Stimulated activated CD4-positive, alpha-beta T cell treated with anti-CD3 and anti-CD28 coated beads, Interleukin-1b, Interleukin-23, amount 100 ng/mL, for 4 hours (primary cell): ENCODE measurements around the gene SPIC.
"Not testable (repeated sequence)": the region's sequence is repeated elsewhere in the genome, so short reads cannot be mapped to it uniquely, and the experiment has no call there.

Experiments used
- DNase-seq, 2 donors: peaks; one replicate each; pipeline ENCODE4 v3.0.0-alpha.2; 2020; ENCODE audit warnings: low read depth in 2 of 2

SPIC gene

DNA sequence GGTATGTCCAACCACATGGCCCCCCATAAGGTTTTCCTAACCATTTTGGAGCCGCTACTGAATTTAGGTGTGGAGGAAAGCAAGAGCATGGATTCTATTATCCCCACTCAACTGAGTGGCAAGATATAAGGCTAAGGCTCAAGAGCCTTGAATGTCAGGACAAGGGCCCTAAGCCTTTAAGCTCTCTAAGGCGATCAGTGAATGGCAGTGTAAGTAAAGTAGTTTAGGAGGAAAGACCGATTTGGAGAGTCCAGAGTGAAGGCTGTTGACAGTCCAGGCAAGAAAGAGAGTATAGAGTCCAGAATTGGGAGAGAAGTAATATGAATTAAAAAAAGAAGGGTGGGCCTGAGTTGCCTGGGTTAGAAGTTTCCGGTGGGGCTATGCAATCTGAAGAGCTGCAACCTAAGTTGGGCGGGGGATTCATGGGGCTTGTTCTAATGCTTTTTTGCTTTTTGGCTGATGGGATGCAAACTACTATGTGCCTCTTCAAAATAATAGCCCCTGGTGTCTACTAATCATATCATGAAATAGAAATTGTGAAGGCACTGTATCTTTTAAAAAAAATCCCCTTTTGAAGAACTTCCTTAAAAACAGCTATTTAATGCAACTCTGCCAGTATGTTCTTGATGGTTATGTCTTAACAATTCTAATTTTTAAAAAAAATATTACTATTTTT, at the start of gene SPIC:
Gene SPIC, plus strand, starts transcription at position 626 of the 676 bp plus-strand sequence. CDS start 1,569 bp downstream, outside the sequence.
- no peak for DNase-seq

DNA sequence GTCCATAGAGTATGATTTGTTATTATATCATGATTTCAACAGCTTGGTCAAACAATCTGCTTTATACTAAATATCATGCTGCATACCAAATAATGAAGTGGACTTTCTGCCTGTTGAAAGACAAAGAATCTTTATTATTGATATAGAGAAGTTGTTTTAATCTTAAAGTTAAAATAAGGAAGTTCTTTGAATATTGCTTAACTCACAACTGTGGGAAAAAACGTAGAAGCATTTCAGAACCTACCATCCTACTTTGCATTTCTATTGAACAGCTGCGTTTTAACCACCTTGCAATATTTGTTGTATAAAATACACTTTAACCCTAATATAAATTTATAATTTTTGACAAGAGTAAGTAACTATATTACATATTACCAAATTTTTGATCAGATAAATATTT, 44.7 kb upstream of the SPIC start:
- no peak for DNase-seq

DNA sequence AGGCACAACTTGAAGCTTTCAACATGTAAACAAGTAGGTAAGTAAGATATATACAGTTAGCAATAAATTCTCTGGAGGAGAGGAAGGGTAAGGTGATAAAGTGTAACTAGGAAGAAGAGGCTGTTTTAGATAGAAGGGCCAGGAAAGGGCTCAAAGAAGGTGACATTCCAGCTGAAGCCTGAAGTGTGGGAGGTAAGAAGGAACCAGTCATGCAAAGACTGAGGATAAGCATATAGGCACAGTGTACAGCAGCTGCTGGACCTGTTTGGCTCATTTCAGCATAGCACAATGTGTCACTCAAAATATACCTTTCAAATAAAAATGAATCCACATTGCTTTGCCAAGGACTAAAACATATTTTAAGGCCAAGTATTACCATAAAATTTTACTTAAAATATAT, 39.0 kb upstream of the SPIC start:
- DNase-seq = no peak

DNA sequence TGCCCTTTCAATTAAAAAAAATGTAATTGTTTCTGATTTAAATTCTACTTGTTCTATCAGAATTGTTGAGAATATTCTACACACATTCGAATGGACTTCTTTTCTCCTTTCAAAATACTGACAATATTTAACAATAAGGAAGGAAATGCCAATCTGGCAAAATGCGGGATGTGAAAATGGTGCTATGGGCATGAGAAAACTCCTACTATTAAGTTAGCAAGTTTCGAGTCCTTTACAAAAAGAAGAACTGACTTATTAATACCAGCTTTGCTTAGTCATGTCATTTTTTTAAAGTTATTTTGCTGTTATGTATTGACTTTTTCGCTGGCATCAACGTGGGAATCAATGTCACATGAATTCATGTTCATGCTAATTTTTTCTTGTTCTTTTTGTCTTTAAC, 35.9 kb upstream of the SPIC start:
- DNase-seq = no peak

DNA sequence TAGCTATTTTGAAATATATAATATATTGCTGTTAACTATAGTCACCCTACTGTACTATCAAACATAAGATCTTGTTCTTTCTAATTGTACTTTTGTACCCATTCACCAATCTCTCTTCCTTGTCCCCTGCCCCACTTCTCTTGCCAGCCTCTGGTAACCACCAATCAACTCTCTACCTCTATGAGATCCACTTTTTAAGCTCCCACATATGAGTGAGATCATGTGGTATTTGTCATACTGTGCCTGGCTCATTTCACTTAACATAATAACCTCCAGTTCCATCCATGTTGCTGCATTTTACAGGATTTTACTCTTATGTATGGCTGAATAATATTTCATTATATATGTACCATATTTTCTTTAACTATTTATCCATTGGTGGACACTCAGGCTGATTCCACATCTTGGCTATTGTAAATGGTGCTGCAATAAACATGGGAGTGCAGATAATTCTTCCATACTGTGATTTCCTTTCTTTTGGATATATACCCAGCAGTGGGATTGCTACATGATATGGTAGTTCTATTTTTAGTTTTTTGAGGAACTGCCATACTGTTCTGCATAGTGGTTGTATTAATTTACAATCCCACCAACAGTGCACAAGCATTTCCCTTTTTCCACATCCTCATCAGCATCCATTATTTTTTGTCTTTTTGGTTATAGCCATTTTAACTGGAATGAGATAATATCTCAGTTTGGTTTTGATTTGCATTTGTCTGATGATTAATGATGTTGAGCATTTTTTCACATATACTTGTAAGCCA, 33.5 kb upstream of the SPIC start:
- no peak for DNase-seq

DNA sequence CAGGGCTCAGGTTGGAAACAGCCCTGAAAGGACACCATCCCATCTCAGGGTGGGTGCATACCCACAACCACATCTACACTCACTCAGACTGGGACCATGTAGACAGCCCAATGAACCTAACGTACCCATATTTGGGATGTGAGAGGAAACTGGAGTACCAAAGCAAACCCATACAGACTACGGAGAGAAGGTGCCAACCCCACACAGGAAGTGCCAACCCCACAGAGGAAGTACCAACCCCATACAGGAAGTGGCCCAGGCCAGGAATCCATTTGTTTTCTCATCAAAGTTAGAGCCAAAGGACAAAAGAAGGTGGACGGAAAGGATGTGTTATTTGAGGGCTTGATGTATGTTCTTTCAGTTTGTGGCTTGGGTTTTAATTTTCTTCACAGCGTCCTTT, 19.5 kb upstream of the SPIC start:
- no peak for DNase-seq

DNA sequence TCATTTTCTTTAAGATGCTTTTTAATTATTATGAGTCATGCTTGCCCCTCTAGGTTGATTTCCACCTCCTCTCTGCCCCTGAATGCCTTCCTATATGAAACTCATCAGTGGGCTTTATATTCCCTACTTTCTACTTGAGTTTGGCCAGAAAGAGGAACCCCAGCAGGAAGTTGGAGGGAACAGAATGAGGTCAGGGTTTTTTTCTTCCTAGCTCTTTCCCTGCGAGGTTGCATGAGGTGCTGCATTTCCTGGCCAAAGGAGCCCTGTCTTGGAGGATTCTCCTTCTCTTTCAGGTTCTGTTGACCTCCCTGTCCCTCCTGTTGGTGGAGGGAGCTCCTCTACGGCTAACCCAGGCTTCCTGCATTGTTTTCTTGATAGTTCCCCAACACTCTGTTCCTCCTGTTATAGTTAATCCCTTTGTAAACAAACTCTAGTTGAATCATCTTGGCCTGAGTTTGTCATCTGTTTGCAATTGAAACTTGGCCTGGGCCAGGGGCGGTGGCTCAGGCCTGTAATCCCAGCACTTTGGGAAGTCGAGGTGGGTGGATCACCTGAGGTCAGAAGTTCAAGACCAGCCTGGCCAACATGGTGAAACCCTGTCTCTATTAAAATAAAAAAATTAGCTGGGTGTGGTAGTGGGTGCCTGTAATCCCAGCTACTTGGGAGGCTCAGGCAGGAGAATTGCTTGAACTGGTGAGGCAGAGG, 15.3 kb upstream of the SPIC start:
- no peak for DNase-seq

DNA sequence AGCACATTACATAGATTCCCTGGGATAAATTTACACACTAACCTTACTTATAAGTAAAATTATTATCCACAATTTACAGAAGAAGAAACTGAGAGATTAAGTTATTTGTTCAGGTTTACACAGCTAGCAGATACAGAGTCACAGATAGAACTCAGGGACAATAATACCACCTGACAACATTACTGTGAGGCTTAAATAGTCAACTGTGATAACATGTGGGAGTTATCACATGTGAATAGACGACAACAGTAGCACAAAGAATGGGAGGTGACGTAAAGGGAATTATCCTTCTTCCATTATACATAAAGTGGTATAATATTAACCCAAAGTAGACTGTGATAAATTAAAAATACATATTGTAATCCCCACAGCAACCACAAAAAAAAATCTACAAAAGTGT, 6.2 kb upstream of the SPIC start:
- no peak for DNase-seq

DNA sequence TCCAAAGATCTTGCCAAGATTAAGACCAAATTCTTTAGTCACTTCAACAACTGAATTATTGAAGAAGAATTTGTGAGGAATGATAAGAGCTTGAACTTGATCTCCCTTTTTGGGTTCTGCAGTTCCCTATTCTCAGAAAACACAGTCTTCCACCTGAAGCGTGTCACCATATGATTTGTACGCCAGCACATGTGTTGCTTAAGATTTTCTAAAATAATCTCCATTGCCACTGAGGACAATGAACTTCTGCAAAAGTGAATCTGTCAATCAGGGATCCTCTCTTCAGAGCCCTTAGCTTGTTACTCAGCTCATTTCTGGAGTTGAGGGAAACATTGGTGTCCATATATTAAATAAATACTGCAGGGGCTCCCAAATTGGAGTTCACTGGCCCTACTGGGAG, 4.2 kb upstream of the SPIC start:
- no peak for DNase-seq

DNA sequence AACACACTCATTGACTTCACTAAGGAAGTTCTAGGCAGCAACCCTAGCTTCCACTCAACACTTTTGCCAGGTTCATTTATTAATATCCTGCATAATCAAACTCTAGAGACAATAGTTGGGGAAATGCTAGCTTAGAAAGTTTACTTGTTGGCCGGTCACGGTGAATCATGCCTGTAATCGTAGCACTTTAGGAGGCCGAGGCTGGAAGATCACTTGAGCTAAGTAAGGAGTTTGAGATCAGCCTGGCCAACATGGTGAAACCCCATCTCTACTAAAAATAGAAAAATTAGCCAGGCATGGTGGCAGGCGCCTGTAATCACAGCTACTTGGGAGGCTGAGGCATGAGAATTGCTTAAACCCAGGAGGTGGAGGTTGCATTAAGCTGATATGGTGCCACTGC, 3.3 kb upstream of the SPIC start:
- DNase-seq = not testable (repeated sequence)

DNA sequence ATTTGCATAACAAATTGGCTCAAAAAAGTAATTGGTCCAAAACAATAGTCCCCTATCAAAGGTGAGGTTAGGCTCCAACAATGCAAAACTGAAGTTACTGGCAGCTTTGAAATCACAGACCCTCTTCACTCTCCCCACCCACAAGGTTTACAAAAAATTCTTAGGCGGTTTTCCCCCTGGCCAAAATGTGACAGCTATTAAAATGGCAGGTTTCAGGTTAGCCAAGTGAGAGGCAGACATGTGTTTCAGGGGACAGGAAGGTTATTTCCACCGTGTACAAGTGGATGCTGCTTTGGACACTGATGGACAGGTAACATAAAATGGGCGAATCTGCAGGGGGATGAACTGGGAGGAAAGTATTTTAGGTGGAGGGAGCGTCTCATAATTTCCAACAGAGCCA, 888 bp upstream of the SPIC start:
- no peak for DNase-seq

DNA sequence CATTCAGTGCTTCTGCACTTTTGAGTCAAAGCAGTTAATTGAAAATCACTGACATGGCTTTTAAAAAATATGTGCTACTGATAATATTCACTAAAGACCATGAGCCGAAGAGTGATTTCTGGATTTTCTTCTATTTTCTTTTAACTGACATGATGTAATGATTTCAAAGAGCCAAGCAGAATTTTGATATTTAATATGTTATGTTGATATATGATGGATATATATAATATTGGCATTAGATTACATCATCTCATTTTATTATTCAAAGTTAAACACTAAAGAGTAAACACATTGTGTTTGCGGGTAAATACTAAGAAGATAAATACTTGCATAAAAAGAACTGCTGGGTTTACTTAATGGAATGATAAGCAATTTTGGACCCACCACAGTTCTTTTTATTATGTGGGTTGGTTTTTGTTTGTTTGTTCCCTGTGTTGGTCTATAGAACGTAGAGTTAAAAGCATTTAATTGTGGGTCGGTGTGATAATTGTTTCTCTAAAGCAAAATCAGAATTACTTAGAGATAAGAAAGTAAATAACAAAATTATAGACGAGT, 692 bp downstream of the SPIC start:
- no peak for DNase-seq

DNA sequence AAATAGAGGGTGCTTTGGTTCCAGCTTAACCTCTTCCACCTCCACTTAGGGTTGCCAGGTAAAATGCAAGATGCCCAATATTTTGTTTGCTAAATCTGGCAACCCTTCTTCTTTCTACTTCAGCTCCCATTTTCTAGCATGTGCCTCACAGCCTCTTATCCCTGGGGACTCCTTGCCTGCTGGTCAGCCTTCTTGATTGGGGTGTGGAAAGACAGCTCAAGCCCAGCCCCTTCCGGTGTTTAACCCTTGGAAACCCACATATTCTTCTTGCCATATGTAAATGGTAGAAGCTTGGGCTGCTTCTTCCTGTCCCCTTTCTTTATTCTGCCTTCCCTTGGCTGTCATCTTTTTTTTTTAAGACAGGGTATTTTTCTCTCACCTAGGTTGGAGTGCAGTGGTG, 5.7 kb downstream of the SPIC start:
- no peak for DNase-seq

DNA sequence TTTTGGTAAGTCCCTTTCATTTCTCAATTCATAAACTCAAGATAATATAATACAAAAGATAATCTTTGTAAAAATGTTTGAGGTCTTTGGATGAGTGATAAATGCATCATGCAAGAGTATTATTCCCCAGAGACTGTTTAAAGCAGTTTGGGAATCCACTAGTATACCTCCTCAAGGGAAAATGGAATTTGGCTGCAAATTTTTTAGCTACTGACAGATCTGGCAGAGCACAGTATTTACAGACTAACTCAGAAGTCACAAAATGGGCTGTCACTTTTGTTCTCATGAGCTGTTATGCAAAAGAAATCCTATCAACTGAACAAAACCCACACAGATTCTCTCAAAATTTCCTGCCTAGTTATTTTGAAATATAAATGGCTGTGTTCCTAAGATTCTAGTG, 9.9 kb downstream of the SPIC start:
- no peak for DNase-seq

DNA sequence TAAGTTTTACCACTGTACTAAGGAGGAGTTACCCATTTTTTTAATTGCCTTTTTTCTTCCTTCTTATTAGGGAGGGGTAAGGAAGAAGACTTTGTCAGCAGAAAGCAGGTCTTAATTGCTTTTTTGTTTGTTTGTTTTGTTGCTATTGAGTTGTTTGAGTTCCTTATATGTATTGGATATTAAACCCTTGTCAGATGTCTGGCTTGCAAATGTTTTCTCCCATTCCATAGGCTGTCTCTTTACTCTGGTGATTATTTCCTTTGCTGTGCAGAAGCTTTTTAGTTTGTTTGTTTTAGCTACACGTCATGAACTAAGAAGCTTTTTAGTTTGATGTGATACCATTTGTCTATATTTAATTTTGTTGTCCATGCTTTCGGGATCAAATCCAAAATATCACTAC, 13.3 kb downstream of the SPIC start:
- DNase-seq = no peak

DNA sequence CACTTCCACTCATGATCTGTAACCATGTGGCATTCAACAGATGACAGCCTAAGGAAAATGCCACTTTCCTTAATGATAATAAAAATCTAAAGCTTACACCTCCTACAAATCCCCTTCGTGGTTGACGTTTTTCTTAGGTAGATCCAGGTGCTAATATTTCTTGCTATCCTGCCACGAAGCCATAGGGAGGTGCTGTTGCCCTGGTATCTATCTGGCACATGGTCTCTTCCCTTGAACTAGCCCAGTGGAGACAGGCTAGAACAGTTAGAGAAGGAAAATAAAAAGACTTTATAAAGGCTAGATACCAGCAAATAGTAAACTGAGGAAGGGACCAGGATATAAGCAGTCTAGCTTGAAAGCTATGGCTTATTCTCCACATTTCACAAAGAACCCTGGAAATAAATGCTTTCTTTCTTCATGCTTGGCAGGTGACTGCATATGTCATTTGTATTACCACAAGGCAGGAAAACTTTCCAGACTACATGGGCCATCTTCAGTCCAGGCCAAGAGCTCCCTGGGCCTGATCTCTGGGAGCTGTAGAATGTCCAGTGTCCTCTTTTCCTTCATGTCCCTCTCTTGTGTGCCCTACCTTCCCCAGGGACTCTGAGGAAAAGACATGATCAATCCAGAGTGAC, 15.3 kb downstream of the SPIC start:
- no peak for DNase-seq

DNA sequence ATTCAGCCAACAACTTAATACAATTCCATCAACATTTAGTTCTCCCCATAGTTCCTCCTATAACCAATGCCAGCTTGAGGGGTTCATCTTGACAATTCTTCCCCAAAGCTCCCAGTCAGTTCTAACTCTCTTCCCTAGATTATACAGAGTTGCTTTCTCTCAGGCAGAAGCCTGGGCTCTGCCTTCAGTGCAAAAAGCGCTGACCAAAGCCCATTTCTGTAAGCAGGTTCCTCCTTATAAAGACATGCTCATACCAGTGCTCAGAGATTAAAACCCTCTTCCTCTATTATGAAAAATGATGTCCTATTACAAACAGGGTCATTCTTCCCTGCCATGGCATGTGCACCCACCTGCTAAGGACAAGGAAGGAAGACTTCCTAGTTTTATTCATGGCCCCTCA, 16.2 kb downstream of the SPIC start:
- no peak for DNase-seq

DNA sequence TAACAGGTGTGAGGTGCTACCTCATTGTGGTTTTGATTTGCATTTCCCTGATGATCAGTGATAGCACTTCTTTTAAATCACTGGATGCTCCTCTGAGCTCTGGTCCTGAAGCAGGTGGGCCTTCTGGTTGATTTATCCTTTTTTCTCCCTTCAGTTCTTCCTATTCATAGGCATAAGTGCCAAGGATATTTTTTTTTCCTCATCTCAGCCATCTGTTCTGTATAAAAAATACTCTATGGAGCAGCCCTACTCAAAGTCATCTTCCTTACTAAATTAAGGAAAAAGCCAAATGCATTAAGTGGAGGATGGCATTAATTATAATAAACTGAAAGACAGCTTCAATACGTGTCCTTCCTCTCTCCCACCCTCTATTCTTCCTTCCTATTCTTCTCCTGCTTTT, 18.4 kb downstream of the SPIC start:
- no peak for DNase-seq

DNA sequence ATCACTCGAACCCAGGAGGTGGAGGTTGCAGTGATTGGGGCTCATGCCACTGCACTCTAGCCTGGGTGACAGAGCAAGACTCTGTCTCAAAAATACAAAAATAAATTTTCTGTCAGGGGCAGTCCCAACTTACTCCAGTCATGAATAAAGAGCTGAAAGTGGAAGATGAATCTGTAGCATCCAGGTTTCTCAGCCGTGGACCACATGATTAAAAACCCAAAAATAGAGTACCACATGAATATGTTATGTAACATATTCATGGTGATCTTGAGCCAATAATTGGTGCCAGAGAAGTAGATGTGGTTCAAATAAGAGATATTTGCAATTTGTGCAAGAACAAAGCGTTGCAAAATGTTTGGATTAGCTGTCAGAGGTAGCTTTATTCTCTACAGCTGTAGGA, 23.1 kb downstream of the SPIC start:
- DNase-seq = no peak

DNA sequence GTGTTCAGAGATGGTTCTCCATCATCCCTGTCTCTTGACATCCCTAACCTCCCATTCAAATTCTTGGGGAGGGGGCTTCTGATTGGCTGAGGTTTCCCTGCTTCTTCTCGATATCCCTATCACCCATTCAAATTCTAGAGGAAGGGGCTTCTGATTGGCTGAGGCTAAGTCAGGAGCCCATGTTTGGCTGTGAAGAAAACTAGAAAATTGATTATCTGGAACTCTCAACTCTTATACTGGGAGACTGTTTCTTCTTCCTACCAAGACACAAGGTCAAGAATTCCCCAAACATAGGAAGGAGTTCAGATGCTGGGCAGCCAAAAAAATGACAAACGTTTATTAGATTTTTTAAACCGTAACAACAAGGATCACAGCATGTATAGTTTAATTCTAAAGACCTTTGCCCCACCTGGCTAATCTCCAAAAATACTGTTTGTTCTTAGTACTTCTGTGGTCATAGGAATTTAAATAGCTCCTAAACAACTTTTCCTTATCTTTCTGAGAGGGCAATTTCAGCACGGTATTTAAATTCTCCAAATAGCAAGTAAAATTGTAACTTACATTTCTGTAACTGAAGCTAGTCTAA, 26.4 kb downstream of the SPIC start:
- DNase-seq = no peak

DNA sequence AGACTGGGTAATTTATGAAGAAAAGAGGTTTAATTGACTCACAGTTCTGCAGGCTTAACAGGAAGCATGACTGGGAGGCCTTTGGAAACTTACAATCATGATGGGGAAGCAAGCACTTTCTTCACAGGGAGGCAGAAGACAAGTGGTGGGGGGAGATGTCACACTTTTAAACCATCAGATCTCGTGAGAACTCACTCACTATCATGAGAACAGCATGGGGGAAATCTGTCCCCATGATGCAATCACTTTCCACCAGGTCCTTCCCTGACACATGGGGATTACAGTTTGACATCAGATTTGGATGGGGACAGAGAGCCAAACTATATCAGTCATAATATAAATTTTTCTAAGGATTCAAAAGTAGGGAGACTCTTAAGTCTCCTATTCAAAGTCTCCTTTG, 46.0 kb downstream of the SPIC start:
- no peak for DNase-seq

DNA sequence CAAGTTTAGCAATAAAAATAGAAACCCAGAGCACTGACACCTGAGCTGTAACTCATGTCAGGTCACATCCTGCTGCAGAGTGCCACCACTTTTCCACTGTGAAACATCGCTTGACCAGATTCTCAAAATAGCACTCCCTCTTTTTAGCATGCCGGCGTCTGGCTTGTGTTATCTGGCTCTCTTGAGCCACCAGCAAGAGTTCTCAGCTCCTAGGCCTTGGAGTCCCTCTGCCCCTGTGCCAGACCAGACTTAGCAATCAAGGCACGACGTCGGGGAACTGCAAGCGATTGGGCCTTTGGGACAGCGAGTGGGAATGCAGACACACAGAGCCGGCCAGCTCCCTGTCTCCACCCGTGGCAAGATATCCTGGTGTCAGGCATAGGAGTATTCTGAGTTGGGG, 52.5 kb downstream of the SPIC start:
- no peak for DNase-seq
